BJ (cell line): ENCODE results near the gene GABBR2. TPM values are rescaled to one million over a fixed set of nuclear protein-coding genes. Genes with fewer than 3 reads are reported as not detected.

ENCODE experiments used
- CTCF ChIA-PET: fragments of 350-600 bp; formaldehyde crosslinking; extraction: SDS; loops from one replicate; lab custom pipeline; 2021; ENCODE audit warnings: antibody characterized with exemption, inconsistent platforms; lab: Yijun Ruan, JAX
- POLR2A ChIA-PET: fragments of 300-600 bp; sonication (Branson Sonifier 250); formaldehyde crosslinking; extraction: SDS; loops from one replicate; lab custom pipeline; 2021; ENCODE audit warnings: antibody characterized with exemption; lab: Charles Lee
- DNase-seq: peaks from one replicate; pipeline ENCODE4 v3.0.0-alpha.2; 2011; ENCODE audit warnings: low read depth
- H3K27me3 ChIP-seq: 2 replicates; pipeline ENCODE4 v1.6.0; 2011; ENCODE audit warnings: low read length; ENCODE audit not compliant: control insufficient read depth, insufficient read depth
- H3K36me3 ChIP-seq: 2 replicates; pipeline ENCODE4 v1.5.1; 2011; ENCODE audit warnings: low read length; ENCODE audit not compliant: control insufficient read depth, insufficient read depth
- H3K4me3 ChIP-seq: 2 replicates; pipeline ENCODE4 v1.5.1; 2011; ENCODE audit warnings: low read depth, mild to moderate bottlenecking, control low read depth, low read length
- polyA plus RNA-seq: library from polyadenylated mRNA; depleted of rRNA; stranded (reverse); fragments of >200 nt; gene quantifications from 2 replicates; pipeline ENCODE4 v1.2.3, GENCODE V29; 2011
- TF ChIP-seq, protein P1 (sequence below): IDR thresholded peaks from 2 replicates; pipeline ENCODE4 v1.5.1; 2011; ENCODE audit warnings: low read depth, mild to moderate bottlenecking, control low read depth, inconsistent platforms, low read length, moderate library complexity; ENCODE audit not compliant: insufficient read depth

GABBR2 gene
- polyA plus RNA-seq, 1 experiment = 1.6 TPM

DNA sequence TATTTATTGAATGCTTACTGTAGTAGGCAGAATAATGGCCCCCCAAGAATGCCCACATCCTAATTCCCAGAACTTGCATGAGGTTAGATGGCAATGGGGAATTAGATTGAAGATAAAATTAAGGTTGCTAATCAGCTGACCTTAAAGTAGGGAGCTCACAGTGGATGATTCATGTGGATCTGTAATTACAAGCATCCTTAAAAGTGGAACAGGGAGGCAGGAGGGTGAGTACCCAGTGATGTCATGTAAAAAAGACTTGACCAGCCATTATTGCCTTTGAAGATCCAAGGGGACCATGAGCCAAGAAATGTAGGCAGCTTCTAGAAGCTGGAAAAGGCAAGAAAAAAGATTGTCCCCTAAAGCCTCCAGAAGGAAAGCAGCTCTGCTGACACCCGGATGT lies 71.4 kb downstream of the GABBR2 start:
- DNase-seq = no peak
- CTCF ChIA-PET = interaction anchor here (1.0 kb wide), 1 partner anchor 12 kb away, joined by 3 read pairs; no protein-coding TSS in a partner anchor
- Histone ChIP-seq H3K27me3 (peaks cover 4% of the 10 kb centered on the region; the same call in 1 of the 2 replicates), H3K36me3 (no peaks in the 10 kb centered on the region), H3K4me3 (no peak overlapping the region)
- POLR2A ChIA-PET = interaction anchor here (0.8 kb wide), 1 partner anchor 229 kb away, joined by 3 read pairs; no protein-coding TSS in a partner anchor
- TF ChIP-seq, protein P1, sequence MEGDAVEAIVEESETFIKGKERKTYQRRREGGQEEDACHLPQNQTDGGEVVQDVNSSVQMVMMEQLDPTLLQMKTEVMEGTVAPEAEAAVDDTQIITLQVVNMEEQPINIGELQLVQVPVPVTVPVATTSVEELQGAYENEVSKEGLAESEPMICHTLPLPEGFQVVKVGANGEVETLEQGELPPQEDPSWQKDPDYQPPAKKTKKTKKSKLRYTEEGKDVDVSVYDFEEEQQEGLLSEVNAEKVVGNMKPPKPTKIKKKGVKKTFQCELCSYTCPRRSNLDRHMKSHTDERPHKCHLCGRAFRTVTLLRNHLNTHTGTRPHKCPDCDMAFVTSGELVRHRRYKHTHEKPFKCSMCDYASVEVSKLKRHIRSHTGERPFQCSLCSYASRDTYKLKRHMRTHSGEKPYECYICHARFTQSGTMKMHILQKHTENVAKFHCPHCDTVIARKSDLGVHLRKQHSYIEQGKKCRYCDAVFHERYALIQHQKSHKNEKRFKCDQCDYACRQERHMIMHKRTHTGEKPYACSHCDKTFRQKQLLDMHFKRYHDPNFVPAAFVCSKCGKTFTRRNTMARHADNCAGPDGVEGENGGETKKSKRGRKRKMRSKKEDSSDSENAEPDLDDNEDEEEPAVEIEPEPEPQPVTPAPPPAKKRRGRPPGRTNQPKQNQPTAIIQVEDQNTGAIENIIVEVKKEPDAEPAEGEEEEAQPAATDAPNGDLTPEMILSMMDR = no peak

GRCh38 chr9:98635374-98635773 lies 73.4 kb downstream of the GABBR2 start:
- H3K36me3 ChIP-seq = no peaks in the 10 kb centered on the region
- TF ChIP-seq, protein P1 = no peak
- CTCF ChIA-PET = no interaction called here
- DNase-seq = no peak
- POLR2A ChIA-PET = no interaction called here
- no peak overlapping the region for H3K4me3 ChIP-seq
- H3K27me3 ChIP-seq = peaks cover 1% of the 10 kb centered on the region; the same call in 1 of the 2 replicates

GRCh38 chr9:98634685-98635336 lies 73.9 kb downstream of the GABBR2 start:
- DNase-seq = no peak
- H3K36me3 ChIP-seq = no peaks in the 10 kb centered on the region
- no peak overlapping the region for H3K4me3 ChIP-seq
- TF ChIP-seq, protein P1 = no peak
- POLR2A ChIA-PET = no interaction called here
- peaks cover 1% of the 10 kb centered on the region; the same call in 1 of the 2 replicates for H3K27me3 ChIP-seq
- CTCF ChIA-PET = no interaction called here

DNA sequence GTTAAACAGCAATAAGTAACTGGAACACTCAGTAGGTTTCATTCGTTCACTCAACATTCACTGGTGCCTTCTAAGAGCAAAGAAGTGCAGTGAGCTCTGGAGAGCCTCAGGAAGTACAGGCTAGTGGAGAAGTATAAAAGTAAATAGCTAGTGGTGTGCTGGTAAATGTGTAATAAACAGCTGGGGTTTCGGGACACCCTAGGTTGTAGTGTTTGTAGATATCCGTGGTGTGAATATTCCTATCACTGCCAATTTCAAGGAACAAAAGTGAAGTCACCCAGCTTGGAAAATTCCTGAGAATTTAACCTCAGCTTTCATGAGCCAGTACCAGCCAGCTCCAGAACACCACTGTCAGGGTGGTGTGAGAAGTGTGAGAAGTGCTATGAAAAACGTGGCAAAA lies 75.9 kb downstream of the GABBR2 start:
- Histone ChIP-seq H3K4me3 (no peak overlapping the region), H3K36me3 (no peaks in the 10 kb centered on the region), H3K27me3 (peaks cover 2% of the 10 kb centered on the region; the same call in 1 of the 2 replicates)
- DNase-seq = no peak
- CTCF ChIA-PET = interaction anchor here (1.9 kb wide), 1 partner anchor 317 kb away, joined by 5 read pairs; no protein-coding TSS in a partner anchor
- TF ChIP-seq, protein P1 = no peak
- POLR2A ChIA-PET = no interaction called here

- Histone ChIP-seq H3K36me3 (no peaks in the 10 kb centered on the region), H3K27me3 (peaks cover 5% of the 10 kb centered on the region), H3K4me3 (no peak overlapping the region)
- DNase-seq = no peak
- ChIA-PET CTCF (interaction anchor here (0.9 to 1.8 kb wide), 2 partner anchors 9 to 22 kb away, joined by 3 to 5 read pairs; no protein-coding TSS in a partner anchor), POLR2A (no interaction called here)
- TF ChIP-seq, protein P1 = no peak
Observed at GRCh38 chr9:98627296-98627695, 81.4 kb downstream of the GABBR2 start.
